ENCODE results near the gene GALNT10. TPM values are rescaled to one million over a fixed set of nuclear protein-coding genes. Genes with fewer than 3 reads are reported as not detected.

Gene GALNT10
- total and polyA plus RNA-seq, 2 donors (not counting 1 experiment from before 2014, with no cell fraction given): 18.3 to 35.8 TPM

DNA sequence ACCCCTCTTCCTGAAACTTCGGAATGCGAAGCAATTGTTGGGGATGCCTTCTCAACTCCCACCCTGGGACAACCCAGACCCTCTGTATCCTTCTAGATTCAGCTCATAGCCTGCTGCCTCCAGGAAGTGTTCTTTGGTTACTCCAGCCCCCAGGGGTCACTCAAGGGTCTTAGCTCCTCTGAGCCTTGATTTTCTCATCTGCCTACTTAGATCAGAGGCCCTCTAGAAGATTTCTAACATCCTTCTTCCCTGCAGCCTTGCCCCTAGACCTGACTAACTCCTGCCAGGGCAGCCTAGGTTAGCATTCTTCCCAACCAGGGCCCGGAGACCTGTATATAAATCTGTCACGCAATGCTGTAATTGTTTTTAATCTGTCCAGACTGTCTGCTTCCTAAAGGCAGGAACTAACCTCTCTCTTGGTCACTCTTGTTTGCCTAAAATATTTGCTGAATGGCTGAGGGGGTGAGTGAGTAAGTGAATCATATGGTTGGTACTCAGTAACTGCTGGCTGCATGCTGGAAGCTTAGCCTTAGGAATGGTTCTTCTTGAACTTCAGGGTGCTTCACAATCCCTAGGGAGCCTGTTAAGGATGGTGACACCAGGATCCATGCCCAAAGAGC lies 8.2 kb downstream of the GALNT10 start:
- peak overlapping the region; percentile 66 for H3K4me2 ChIP-seq (ENCODE audit: extremely low read depth, insufficient read depth, low read length)
- peaks cover 3% of the 10 kb centered on the region for H3K79me2 ChIP-seq (ENCODE audit: control insufficient read depth, insufficient read depth, low read length)
- H3K4me1 ChIP-seq (ENCODE audit: control insufficient read depth, extremely low read depth, insufficient read depth, low read length): peaks cover 17% of the 10 kb centered on the region
- TF ChIP-seq EZH2 (IDR thresholded peaks at IDR 0.05; ENCODE audit: low read length, missing control alignments): no peak
- TF ChIP-seq, protein P1, sequence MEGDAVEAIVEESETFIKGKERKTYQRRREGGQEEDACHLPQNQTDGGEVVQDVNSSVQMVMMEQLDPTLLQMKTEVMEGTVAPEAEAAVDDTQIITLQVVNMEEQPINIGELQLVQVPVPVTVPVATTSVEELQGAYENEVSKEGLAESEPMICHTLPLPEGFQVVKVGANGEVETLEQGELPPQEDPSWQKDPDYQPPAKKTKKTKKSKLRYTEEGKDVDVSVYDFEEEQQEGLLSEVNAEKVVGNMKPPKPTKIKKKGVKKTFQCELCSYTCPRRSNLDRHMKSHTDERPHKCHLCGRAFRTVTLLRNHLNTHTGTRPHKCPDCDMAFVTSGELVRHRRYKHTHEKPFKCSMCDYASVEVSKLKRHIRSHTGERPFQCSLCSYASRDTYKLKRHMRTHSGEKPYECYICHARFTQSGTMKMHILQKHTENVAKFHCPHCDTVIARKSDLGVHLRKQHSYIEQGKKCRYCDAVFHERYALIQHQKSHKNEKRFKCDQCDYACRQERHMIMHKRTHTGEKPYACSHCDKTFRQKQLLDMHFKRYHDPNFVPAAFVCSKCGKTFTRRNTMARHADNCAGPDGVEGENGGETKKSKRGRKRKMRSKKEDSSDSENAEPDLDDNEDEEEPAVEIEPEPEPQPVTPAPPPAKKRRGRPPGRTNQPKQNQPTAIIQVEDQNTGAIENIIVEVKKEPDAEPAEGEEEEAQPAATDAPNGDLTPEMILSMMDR (conservative IDR thresholded peaks at IDR 0.05 in 1 of 2, IDR thresholded peaks at IDR 0.05 in 1 of 2; ENCODE audit: low read depth in 1 of 2, low read length in 2 of 2): no peak
- DNase-seq (ENCODE audit: low read depth in 2 of 2): peak; percentile 38 to 96
- H2AFZ ChIP-seq (ENCODE audit: low read length): no peak overlapping the region
- H4K20me1 ChIP-seq (ENCODE audit: control insufficient read depth, extremely low read depth, insufficient read depth, low read length): no peaks in the 10 kb centered on the region
- H3K4me3 ChIP-seq (replicated peaks in 1 of 4; ENCODE audit: control extremely low read depth in 1 of 4, insufficient read depth in 1 of 4, low read depth in 3 of 4, low read length in 4 of 4): no peak overlapping the region
- no peaks in the 10 kb centered on the region for H3K27me3 ChIP-seq (ENCODE audit: control insufficient read depth, insufficient read depth, low read length)
- H3K9ac ChIP-seq (ENCODE audit: insufficient read depth, low read length): no peak overlapping the region
- no peaks in the 10 kb centered on the region for H3K9me3 ChIP-seq (ENCODE audit: control insufficient read depth, insufficient read depth, low read depth, low read length)
- H3K27ac ChIP-seq (ENCODE audit: insufficient read depth, low read length): peak overlapping the region; percentile 24
- peaks cover 3% of the 10 kb centered on the region for H3K36me3 ChIP-seq (ENCODE audit: control insufficient read depth, insufficient read depth, low read length)

DNA sequence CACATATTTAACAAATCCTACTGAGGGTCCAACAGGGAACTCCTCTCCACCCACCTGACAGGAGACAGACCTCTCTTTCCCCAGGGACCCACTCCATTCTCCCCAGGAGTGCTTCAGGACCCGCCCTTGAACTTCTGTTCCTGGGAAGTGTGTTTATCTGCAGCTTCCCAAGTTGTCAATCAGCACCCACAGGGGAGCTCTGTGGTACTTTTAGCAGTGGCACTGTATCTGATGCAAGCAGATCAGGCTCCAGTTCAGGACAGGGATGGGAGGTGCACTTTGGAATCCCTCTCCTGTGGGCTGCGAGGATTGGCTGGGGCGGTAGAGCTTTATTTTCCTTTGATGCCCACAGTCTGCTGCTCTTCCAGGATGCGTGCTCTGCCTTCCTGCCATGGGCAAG lies 8.7 kb downstream of the GALNT10 start:
- no peak for DNase-seq (ENCODE audit: low read depth in 2 of 2)
- Histone ChIP-seq H3K79me2 (ENCODE audit: control insufficient read depth, insufficient read depth, low read length) (peaks cover 3% of the 10 kb centered on the region), H3K4me2 (ENCODE audit: extremely low read depth, insufficient read depth, low read length) (peak overlapping the region; percentile 66)

DNA sequence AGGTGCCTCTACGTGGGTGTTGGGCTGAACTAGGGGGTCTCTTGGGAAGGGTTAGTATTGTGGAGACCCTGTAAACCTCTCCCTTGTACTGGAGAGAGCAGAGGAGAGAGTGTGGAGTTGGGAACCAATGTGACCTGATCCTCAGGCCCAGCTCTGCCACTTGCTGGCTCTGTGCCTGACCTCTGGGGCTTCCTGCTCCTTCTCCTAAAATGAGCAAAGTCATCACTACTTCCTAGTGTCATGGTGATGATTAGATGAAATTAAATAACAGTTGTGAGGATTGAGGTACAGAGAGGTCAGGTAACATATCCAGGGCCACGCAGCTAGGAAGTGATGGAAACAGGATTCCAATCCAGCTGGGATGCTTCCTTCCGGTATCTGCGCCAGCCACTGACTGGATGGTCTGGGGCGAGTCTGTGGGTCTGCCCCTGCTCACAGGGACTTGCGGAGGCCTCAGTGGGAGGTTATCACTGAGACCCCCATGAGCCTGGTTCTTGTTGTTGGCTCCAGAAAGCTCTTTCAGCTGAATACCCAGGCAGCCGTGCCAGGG lies 9.2 kb downstream of the GALNT10 start:
- H3K79me2 ChIP-seq (ENCODE audit: control insufficient read depth, insufficient read depth, low read length): peaks cover 3% of the 10 kb centered on the region
- no peak overlapping the region for H2AFZ ChIP-seq (ENCODE audit: low read length)
- no peak for TF ChIP-seq EZH2 (IDR thresholded peaks at IDR 0.05; ENCODE audit: low read length, missing control alignments)
- TF ChIP-seq, protein P1 (conservative IDR thresholded peaks at IDR 0.05 in 1 of 2, IDR thresholded peaks at IDR 0.05 in 1 of 2; ENCODE audit: low read depth in 1 of 2, low read length in 2 of 2): no peak
- no peaks in the 10 kb centered on the region for H3K27me3 ChIP-seq (ENCODE audit: control insufficient read depth, insufficient read depth, low read length)
- H3K4me1 ChIP-seq (ENCODE audit: control insufficient read depth, extremely low read depth, insufficient read depth, low read length): peaks cover 17% of the 10 kb centered on the region
- no peak overlapping the region for H3K4me2 ChIP-seq (ENCODE audit: extremely low read depth, insufficient read depth, low read length)
- H3K4me3 ChIP-seq (replicated peaks in 1 of 4; ENCODE audit: control extremely low read depth in 1 of 4, insufficient read depth in 1 of 4, low read depth in 3 of 4, low read length in 4 of 4): no peak overlapping the region
- no peaks in the 10 kb centered on the region for H3K9me3 ChIP-seq (ENCODE audit: control insufficient read depth, insufficient read depth, low read depth, low read length)
- no peaks in the 10 kb centered on the region for H4K20me1 ChIP-seq (ENCODE audit: control insufficient read depth, extremely low read depth, insufficient read depth, low read length)
- no peak overlapping the region for H3K27ac ChIP-seq (ENCODE audit: insufficient read depth, low read length)
- no peak overlapping the region for H3K9ac ChIP-seq (ENCODE audit: insufficient read depth, low read length)
- DNase-seq (ENCODE audit: low read depth in 2 of 2): no peak
- H3K36me3 ChIP-seq (ENCODE audit: control insufficient read depth, insufficient read depth, low read length): peaks cover 3% of the 10 kb centered on the region

More for the DNA sequence above, 8.7 kb downstream of the GALNT10 start:
- H3K27ac ChIP-seq (ENCODE audit: insufficient read depth, low read length): peak overlapping the region; percentile 24
- peaks cover 3% of the 10 kb centered on the region for H3K36me3 ChIP-seq (ENCODE audit: control insufficient read depth, insufficient read depth, low read length)
- TF ChIP-seq, protein P1 (conservative IDR thresholded peaks at IDR 0.05 in 1 of 2, IDR thresholded peaks at IDR 0.05 in 1 of 2; ENCODE audit: low read depth in 1 of 2, low read length in 2 of 2): no peak
- no peak for TF ChIP-seq EZH2 (IDR thresholded peaks at IDR 0.05; ENCODE audit: low read length, missing control alignments)
- no peaks in the 10 kb centered on the region for H3K9me3 ChIP-seq (ENCODE audit: control insufficient read depth, insufficient read depth, low read depth, low read length)
- no peak overlapping the region for H3K9ac ChIP-seq (ENCODE audit: insufficient read depth, low read length)
- H3K4me3 ChIP-seq (replicated peaks in 1 of 4; ENCODE audit: control extremely low read depth in 1 of 4, insufficient read depth in 1 of 4, low read depth in 3 of 4, low read length in 4 of 4): no peak overlapping the region
- no peaks in the 10 kb centered on the region for H3K27me3 ChIP-seq (ENCODE audit: control insufficient read depth, insufficient read depth, low read length)
- no peak overlapping the region for H2AFZ ChIP-seq (ENCODE audit: low read length)
- no peaks in the 10 kb centered on the region for H4K20me1 ChIP-seq (ENCODE audit: control insufficient read depth, extremely low read depth, insufficient read depth, low read length)
- H3K4me1 ChIP-seq (ENCODE audit: control insufficient read depth, extremely low read depth, insufficient read depth, low read length): peaks cover 17% of the 10 kb centered on the region

All from fibroblast of lung (primary cell).